GM12892 (cell line): ENCODE data around the gene TBC1D22A.

Experiments
- POLR2A ChIP-seq: IDR thresholded peaks from 2 replicates; pipeline ENCODE4 v1.6.1; 2011; ENCODE audit warnings: low read depth, low read length, control low read depth
- TAF1 ChIP-seq: IDR thresholded peaks from 2 replicates; pipeline ENCODE4 v1.6.1; 2011; ENCODE audit warnings: low read depth, mild to moderate bottlenecking, control low read depth, low read length, borderline replicate concordance

DNA sequence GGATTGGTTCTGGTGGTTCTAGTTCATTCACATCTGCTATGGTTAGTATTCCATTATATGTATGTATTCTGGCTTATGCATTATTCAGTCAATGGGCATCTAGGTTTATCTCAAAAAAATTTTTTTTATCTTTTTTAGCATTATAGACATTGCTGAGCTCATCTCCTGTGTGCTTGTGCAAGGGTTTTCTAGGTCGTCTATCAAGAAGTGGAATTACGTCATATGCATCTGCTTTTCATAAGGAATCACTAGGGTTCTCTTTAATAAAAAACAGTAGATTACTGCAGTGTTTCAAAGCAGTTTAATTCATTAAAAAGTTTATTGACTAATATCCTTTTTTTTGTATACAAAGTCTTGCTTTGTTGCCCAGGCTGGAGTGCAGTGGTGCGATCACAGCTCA, 21.3 kb downstream of the TBC1D22A start:
- TF ChIP-seq POLR2A (no peak), TAF1 (no peak)
